Coronary artery (tissue), 2 donors: Measurements from ENCODE around the gene PPIH.
"Not testable (repeated sequence)": the region's sequence is repeated elsewhere in the genome, so short reads cannot be mapped to it uniquely, and the experiment has no call there.

Experiments used
- DNase-seq: peaks from one replicate; pipeline ENCODE4 v3.0.0-alpha.2; 2017; ENCODE audit warnings: low spot score
- H3K27ac ChIP-seq, 2 donors: fragments of 200-600 bp; sonication (generic); one replicate each; pipeline ENCODE4 v1.5.1; 2016 to 2019
- H3K4me3 ChIP-seq: fragments of 200-600 bp; sonication (generic); 2 replicates; pipeline ENCODE4 v1.5.1; 2016; ENCODE audit warnings: mild to moderate bottlenecking, moderate library complexity
- CTCF ChIP-seq: fragments of 200-600 bp; sonication (generic); IDR thresholded peaks from one replicate; pipeline ENCODE4 v1.5.1; 2019; ENCODE audit warnings: antibody characterized with exemption

Gene PPIH

DNA sequence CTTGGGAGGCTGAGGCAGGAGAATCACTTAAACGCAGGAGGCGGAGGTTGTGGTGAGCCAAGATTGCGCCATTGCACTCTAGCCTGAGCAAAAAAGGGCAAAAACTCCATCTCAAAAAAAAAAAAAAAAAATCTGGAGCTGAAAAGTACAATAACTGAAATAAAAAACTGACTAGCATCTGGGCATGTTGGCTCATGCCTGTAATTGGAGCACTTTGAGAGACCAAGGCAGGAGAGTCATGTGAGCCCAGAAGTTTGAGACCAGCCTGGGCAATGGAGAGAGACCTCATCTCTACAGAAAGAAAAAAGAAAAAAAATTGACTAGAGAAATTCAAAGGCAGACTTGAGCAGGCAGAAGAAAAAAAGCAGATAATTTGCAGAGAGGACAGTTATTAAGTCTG is 63.7 kb downstream of the PPIH start:
- TF ChIP-seq CTCF = no peak
- no peak for DNase-seq
- Histone ChIP-seq H3K27ac (no peak overlapping the region), H3K4me3 (no peak overlapping the region)

GRCh38 chr1:42722403-42722802 is 64.2 kb downstream of the PPIH start:
- DNase-seq, H3K4me3 ChIP-seq, H3K27ac ChIP-seq: not testable (repeated sequence)

- no peak overlapping the region for H3K4me3 ChIP-seq
- no peak overlapping the region for H3K27ac ChIP-seq
- TF ChIP-seq CTCF = no peak
- DNase-seq = no peak
Measured at GRCh38 chr1:42723511-42723910, 65.3 kb downstream of the PPIH start.

DNA sequence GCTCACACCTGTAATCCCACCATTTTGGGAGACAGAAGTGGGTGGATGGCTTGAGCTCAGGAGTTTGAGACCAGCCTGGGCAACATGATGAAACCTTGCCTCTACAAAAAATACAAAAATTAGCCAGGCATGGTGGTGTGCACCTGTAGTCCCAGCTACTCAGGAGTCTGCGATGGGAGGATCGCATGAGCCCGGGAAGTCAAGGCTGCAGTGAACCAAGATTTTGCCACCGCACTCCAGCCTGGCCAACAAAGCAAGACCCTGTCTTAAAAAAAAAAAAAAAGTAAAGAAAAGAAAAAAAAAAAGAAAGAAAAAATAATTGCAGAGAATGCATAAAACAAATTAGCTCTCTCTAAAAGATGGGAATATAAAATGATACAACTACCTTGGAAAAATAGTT is 67.6 kb downstream of the PPIH start:
- not testable (repeated sequence) for H3K27ac ChIP-seq, H3K4me3 ChIP-seq, DNase-seq
